ENCODE measurements around the gene TUBGCP6.

- no peak for TF ChIP-seq CTCF (IDR thresholded peaks at IDR 0.05)
- no peak for TF ChIP-seq EZH2 (IDR thresholded peaks at IDR 0.05; ENCODE audit: borderline replicate concordance, insufficient read depth, low read depth, low read length, poor library complexity, severe bottlenecking)
These were observed 12.2 kb downstream of the TUBGCP6 start for GRCh38 chr22:50232481-50233151.

Data from B cell (primary cell).